ENCODE data around the gene PIK3CB.
"Not testable (repeated sequence)": the region's sequence is repeated elsewhere in the genome, so short reads cannot be mapped to it uniquely, and the experiment has no call there.

PIK3CB gene

GRCh38 chr3:138767498-138768104 is 67.1 kb downstream of the PIK3CB start:
- no peak for DNase-seq (ENCODE audit: low read depth in 1 of 2, low spot score in 1 of 2)

- DNase-seq (ENCODE audit: low read depth in 1 of 2, low spot score in 1 of 2): no peak
Measured at GRCh38 chr3:138761002-138761401, 73.7 kb downstream of the PIK3CB start.

DNA sequence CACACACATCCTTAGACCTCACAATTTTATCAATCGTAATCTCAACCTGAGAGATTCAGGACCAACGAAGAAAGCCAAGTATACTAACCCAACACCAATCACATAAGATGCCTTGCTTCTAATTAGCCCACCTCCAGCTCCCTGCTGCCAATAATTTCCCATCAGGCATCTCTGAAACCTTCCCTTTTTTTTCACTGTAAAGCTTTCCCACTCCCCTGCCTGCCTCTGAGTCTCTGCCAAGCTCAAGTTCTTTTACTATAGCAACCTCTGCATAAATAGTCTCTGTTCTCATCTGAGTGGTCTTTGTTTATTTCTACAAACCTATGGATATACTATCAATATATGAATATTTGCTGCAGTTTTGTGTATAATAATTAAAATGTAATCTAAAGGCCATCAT is 86.5 kb downstream of the PIK3CB start:
- DNase-seq (ENCODE audit: low read depth in 1 of 2, low spot score in 1 of 2): no peak

DNA sequence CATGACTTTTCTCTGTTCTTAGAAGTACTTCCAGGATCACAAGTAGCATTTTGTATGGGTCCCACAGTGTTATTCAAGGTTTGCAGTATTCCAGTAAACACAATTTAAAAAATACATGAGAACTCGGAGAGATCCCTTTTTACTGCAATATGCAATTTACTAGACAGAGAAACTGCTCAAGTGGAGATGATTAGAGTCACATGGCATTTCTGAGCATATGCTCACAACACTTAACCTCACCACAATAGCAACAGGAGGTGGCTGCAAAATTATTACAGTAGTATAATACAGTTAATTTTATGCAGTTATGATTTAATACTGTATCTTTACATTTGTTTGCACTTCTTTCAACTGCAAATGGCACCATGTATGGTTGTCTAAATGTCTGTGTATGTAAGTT is 87.5 kb downstream of the PIK3CB start:
- DNase-seq (ENCODE audit: low read depth in 1 of 2, low spot score in 1 of 2): no peak

GRCh38 chr3:138740072-138740471 is 94.7 kb downstream of the PIK3CB start:
- no peak for DNase-seq (ENCODE audit: low read depth in 1 of 2, low spot score in 1 of 2)

DNA sequence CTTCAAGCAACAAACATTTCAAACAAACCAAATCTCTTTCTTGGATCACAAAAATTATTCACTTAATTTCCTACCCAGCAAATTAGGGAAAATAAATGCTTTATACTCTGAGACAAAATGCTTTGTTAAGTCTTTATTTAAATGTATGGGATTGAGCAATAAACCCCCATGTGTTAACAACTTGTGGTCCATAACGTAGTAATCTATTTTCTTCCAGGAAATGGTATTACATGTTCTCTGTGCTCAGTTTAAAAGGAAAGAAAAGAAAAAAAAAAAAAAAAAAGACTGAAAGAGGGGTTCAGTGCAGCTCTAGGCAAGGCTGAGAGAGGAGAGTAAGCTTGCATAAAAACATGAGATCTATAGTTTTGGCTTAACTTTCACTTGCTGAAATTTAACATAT is 102.3 kb downstream of the PIK3CB start:
- no peak for DNase-seq (ENCODE audit: low read depth in 1 of 2, low spot score in 1 of 2)

DNA sequence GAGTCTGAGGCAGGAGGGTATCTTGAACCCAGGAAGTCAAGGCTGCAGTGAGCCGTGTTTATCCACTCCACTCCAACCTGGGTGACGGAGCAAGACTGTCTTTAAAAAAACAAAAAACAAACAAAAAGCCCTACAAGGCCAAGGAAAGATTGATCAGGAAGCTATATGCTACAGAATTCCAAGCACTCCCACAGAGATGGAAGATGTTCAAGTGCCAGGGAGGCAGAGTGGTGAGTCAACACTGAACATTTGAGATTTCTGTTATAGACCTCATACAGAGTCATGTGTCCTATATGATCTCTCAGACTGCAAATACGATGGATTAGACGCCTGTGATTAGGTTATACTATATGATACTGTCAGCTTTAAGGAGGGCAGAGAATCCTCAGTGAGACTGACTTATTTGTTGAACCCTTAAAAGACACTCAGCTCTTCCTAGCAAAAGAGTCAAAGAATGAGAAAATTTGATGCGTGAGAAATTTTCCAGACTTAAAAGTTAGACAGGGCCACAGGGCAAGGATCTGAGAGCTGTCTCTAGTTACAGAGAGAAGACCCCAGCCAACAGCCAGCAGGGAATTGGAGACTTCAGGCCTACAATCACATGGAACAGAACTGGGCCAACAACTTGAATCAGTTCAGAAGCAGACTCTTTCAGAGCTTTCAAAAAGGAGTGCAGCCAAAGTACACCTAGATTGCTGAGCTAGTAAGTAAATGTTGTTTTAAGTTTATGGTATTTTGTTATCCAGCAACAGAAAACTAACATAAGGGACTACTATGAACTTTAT is 107.6 kb downstream of the PIK3CB start:
- DNase-seq (ENCODE audit: low read depth in 1 of 2, low spot score in 1 of 2): no peak

DNA sequence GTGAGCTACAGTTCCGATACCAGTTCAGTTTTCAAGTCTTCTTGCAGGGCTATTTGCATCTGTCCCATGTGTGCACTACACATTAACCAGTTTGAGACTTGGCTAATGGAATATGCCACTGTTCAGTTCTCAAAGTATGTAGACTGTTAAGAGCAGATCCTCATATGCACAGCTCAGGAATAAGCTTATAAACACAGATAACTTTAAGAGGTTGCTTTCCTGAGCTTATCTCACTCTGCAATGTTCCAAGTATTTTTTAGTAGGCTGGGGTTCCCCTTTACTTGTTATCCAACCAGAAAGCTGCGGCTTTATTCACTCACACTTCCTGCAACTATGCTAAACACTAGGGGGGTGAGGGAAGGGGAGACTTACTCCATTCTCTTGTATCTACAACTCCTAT is 108.7 kb downstream of the PIK3CB start:
- DNase-seq (ENCODE audit: low read depth in 1 of 2, low spot score in 1 of 2): not testable (repeated sequence)

DNA sequence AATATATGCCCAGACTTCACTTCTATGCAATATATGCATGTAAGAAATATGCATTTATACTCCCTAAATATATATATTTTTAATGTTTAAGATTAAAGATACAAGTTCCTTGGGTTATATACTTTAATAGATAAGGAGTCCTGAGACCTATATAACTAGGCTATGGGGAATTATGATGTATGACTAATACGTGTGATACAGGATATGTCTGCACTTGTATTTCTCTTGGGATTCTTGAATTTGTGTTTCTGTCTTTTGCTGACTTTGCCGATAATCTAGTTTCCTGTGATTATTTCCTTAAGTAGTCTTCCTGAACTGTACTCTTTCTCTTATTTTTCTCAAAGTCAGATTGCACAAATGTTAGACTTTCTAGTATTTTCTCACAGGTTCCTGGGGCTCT is 109.6 kb downstream of the PIK3CB start:
- no peak for DNase-seq (ENCODE audit: low read depth in 1 of 2, low spot score in 1 of 2)

DNA sequence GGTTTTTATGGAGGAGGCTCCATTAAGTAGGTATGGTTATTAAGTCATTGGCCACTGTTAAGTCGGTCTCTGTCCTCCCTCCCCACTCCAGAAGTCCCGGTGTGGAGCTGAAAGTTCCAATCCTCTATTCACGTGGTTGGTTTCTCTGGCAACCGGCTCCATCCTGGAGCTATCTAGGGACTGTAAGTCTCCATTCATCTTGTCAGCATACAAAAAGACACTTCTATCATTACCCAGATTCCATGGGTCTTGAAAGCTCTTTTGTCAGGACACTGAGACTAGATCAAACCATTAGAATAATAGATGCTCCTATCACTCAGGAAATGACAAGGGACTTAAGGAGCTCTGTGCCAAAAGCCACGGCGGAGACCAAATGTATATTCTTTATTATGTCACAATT is 110.3 kb downstream of the PIK3CB start:
- DNase-seq (ENCODE audit: low read depth in 1 of 2, low spot score in 1 of 2): no peak

DNA sequence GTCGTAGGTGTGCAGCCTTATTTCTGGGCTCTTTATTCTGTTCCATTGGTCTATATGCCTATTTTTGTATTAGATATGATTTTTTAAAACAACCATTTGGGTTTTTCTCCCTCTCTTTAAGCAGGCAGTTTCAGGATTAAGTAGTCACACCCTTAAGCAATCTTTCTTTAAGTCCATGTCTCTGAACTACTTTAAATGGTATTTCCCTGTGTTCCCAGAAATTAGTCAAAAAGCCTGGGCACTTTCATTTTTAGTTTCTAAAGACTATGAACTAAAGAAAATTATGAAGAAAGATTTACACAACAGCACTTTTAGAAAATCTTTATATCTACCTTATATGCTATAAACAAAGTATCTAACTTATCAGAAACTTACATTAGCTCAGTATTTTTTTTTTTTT is 115.9 kb downstream of the PIK3CB start:
- no peak for DNase-seq (ENCODE audit: low read depth in 1 of 2, low spot score in 1 of 2)

DNA sequence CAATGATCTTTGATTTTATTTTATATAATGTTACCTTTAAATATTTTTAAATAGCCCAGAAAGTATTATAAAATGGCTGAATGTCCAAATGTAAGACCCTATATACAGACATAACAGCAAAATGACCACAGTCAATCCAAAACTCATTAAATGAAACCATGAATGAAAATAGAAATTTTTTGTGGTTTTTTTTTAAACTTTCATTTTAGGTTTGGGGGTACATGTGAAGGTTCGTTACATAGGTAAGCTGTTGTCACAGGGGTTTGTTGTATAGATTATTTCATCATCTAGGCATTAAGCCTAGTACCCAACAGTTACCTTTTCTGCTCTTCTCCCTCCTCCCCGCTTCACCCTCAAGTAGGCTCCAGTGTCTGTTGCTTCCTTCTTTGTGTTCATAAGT is 117.4 kb downstream of the PIK3CB start:
- DNase-seq (ENCODE audit: low read depth in 1 of 2, low spot score in 1 of 2): no peak

- no peak for DNase-seq (ENCODE audit: low read depth in 1 of 2, low spot score in 1 of 2)
Measured at GRCh38 chr3:138712086-138712485, 122.6 kb downstream of the PIK3CB start.

- DNase-seq (ENCODE audit: low read depth in 1 of 2, low spot score in 1 of 2): no peak
Measured at GRCh38 chr3:138705675-138706074, 129.1 kb downstream of the PIK3CB start.

DNA sequence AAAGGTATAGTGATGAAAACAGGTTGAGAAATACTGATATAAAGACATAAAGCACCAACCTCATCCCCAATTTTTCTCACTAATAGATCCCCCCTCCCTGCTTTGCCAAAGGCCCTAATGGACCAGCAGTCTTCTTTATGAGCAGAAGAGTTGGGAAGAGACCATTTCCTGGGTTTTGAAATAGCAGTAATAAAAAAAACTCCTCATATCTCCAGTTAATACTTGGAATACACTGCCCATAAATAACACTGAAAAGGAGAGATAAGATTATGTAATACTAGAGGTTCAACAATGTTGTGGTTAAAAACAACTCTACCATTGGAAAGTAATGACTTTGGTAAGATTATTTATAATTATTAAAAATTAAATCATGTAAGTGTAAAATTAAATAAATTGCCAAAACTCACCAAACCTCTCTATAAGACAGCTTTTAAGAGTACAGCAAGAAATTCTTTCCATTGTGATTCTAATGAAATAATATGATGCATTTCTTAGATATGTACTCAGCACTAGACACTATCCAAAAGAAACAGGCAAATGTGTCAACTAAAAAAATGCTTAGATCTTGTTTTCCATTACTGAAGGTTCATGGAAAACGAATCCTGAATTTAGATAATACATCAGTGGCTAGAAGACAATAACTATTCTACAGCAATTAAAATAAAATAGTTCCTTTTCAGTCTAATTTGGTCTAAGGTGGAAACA is 137.9 kb downstream of the PIK3CB start:
- no peak for DNase-seq (ENCODE audit: low read depth in 1 of 2, low spot score in 1 of 2)

- DNase-seq (ENCODE audit: low read depth in 1 of 2, low spot score in 1 of 2): no peak
Measured at GRCh38 chr3:138694287-138695007, 140.3 kb downstream of the PIK3CB start.

GRCh38 chr3:138692152-138692551 is 142.6 kb downstream of the PIK3CB start:
- no peak for DNase-seq (ENCODE audit: low read depth in 1 of 2, low spot score in 1 of 2)

GRCh38 chr3:138691351-138691750 is 143.4 kb downstream of the PIK3CB start:
- DNase-seq (ENCODE audit: low read depth in 1 of 2, low spot score in 1 of 2): no peak

DNA sequence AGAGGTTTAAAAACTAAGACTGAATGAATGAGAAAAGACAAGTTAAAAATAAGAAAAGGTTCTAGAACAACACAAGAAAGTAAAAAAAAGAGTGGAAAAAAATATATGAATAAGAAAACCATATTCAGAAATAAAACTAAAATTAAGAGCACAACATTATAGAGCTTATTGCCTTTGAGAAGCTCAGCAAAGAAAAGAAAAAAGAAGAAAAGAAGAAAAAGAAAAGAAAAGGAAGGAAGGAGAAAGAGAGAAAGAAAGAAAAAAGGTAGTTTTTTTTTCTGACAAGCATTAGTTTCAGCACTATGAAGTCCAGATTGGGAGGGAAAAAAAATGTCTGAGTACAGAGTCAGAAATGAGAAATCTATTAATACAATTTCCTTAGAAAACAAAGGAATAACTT is 144.7 kb downstream of the PIK3CB start:
- DNase-seq (ENCODE audit: low read depth in 1 of 2, low spot score in 1 of 2): no peak

GRCh38 chr3:138688871-138689299 is 145.8 kb downstream of the PIK3CB start:
- DNase-seq (ENCODE audit: low read depth in 1 of 2, low spot score in 1 of 2): no peak

DNA sequence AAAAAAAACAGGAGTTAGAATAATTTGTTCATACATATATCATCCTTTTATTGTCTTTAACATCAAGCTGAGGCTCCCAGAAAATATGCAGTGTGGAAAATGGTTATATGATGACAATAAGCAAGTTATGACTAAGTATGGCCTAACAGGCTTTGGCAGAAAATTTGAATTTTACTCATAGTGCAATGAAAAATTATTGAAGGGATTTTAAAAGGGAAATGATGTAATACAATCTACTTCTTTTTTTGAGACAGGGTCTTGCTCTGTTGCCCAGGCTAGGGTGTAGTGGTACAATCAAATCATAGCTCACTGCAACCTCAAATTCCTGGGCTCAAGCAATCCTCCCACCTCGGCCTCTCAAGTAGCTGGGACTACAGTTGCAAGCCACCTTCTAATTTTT is 147.5 kb downstream of the PIK3CB start:
- DNase-seq (ENCODE audit: low read depth in 1 of 2, low spot score in 1 of 2): no peak

- DNase-seq (ENCODE audit: low read depth in 1 of 2, low spot score in 1 of 2): no peak
Measured at GRCh38 chr3:138686771-138687221, 147.9 kb downstream of the PIK3CB start.
